Heart right ventricle (tissue), 16 donors: Measurements from ENCODE around the gene GOLGA8A. TPM values are rescaled to one million over a fixed set of nuclear protein-coding genes. Genes with fewer than 3 reads are reported as not detected.
A peak's percentile ranks its signal among the peaks of the same experiment; 100 is the strongest.
"Not testable (repeated sequence)": the region's sequence is repeated elsewhere in the genome, so short reads cannot be mapped to it uniquely, and the experiment has no call there.

Experiments used
- ATAC-seq, 8 donors: fragments of 200-7000 bp; cut with Tn5 transposase; one replicate each; pipeline ENCODE4 v1.9.1; 2020; ENCODE audit warnings: mild to moderate bottlenecking in 8 of 8, moderate library complexity in 8 of 8, moderate number of reproducible peaks in 1 of 8
- DNase-seq, 2 donors: peaks; one replicate each; pipeline ENCODE4 v3.0.0-alpha.2; 2020
- H3K27ac ChIP-seq, 10 donors: fragments of 200-600 bp; sonication (generic) in 2 of 10; one replicate each; pipeline versions ENCODE4 v1.5.0 to v1.8.0; 2020 to 2022; ENCODE audit warnings: mild to moderate bottlenecking in 3 of 10
- H3K27me3 ChIP-seq, 7 donors: fragments of 200-600 bp; one replicate each; pipeline ENCODE4 v1.8.0; 2021 to 2022; ENCODE audit warnings: mild to moderate bottlenecking in 2 of 7
- H3K36me3 ChIP-seq, 9 donors: fragments of 200-600 bp; sonication (generic) in 1 of 9; one replicate each; pipeline versions ENCODE4 v1.5.0 to v1.8.0; 2020 to 2022; ENCODE audit warnings: mild to moderate bottlenecking in 2 of 9
- H3K4me1 ChIP-seq, 9 donors: fragments of 200-600 bp; sonication (generic) in 1 of 9; one replicate each; pipeline versions ENCODE4 v1.5.0 to v1.8.0; 2020 to 2022; ENCODE audit warnings: mild to moderate bottlenecking in 4 of 9
- H3K4me3 ChIP-seq, 10 donors: fragments of 200-600 bp; sonication (generic) in 2 of 10; one replicate each; pipeline versions ENCODE4 v1.5.0 to v1.8.0; 2020 to 2022; ENCODE audit warnings: mild to moderate bottlenecking in 7 of 10, moderate library complexity in 2 of 10
- H3K9me3 ChIP-seq, 11 donors: fragments of 200-600 bp in 10 of 11; sonication (generic) in 2 of 11; one replicate each; pipeline versions ENCODE4 v1.5.0 to v1.8.0; 2013 to 2022; ENCODE audit warnings: mild to moderate bottlenecking in 2 of 11, control low read depth in 1 of 11, moderate library complexity in 1 of 11
- WGBS, 2 donors: extraction: QIAGEN DNeasy Blood & Tissue Kit; methylation state at CpG; one replicate each; pipeline ENCODE4 v1.1.7; 2013; ENCODE audit warnings: inconsistent platforms in 1 of 2; 5-methylcytosine and 5-hydroxymethylcytosine counted together
- intact Hi-C, 10 donors: fragments of 100-400 bp; cut with DNase I; formaldehyde crosslinking; loops; one replicate each; pipeline versions ENCODE4 v1.11.1 to v1.14.2; 2022
- polyA plus RNA-seq, 2 donors: library from polyadenylated mRNA; stranded (reverse); fragments of 200-250 nt; gene quantifications; one replicate each; pipeline ENCODE4 v1.2.3, GENCODE V29; 2013
- total RNA-seq, 10 donors: library from RNA; stranded (reverse); fragmentation: NEBNext Ultra II Directional in 3 of 10; extraction: Animal tissue kit (Norgen Biotek cat#: 25700) in 3 of 10; gene quantifications; one replicate each; pipeline versions ENCODE4 v1.2.1 to v1.2.4, GENCODE V29; 2021 to 2023
- donor health status: Arrhythmogenic right ventricular cardiomyopathy.
- donor health status: ischemic (EF 13 %, LVEDD 7.1; RV severe dilation, severe dysfunction).
- donor health status: healthy with polysubstance abuse.
- donor health status: DM: no; HTN: yes; CAD: no.
- donor health status: DM: no; HTN: no; CAD: no.
- donor health status: ischemic (EF 25% LVEDD 6.9; RV normal size, moderate dysfunction).
- donor health status: ischemic (EF 25% LVEDD 5.7; RV mildly dilated, moderate dysfunction).
- donor health status: healthy.
- donor health status: DM: yes; HTN: yes; CAD: no.
- donor health status: Ischemic cardiomyopathy.
- donor health status: ischemic (EF 35%, LVEDD 5.7; RV mildly dilated, moderate dysfunction).
- donor health status: nonischemic (EF 11% LVEDD 7.7; RV severe dilation, severe dysfunction).
- donor health status: DM: yes; HTN: yes; CAD: no.
- donor health status: PGD.
- donor health status: ischemic (EF 29% LVEDD 5.4; RV normal size, mild dysfunction).
- donor health status: nonischemic (EF 23%, LVEDD 6.1; RV moderate dilation, normal function).

The GOLGA8A gene
- total and polyA plus RNA-seq, 12 donors = 4.4 to 67.0 (median 11.5) TPM

GRCh38 chr15:34418435-34418834 lies 19.2 kb downstream of the GOLGA8A start:
- ATAC-seq, H3K27ac ChIP-seq: not testable (repeated sequence)
- 77 to 92% methylated on average over 8 of the region's 8 CpGs for WGBS, 2 donors

GRCh38 chr15:34409511-34409910 lies 28.1 kb downstream of the GOLGA8A start:
- H3K27me3 ChIP-seq, H3K4me3 ChIP-seq, intact Hi-C loops, DNase-seq, H3K9me3 ChIP-seq, H3K27ac ChIP-seq, H3K4me1 ChIP-seq, H3K36me3 ChIP-seq: not testable (repeated sequence)
- peak in 1 of 8 donors; percentile 66 for ATAC-seq
- WGBS, 2 donors = 97 to 100% methylated on average over 7 to 10 of the region's 19 CpGs

More at GRCh38 chr15:34418435-34418834, 19.2 kb downstream of the GOLGA8A start:
- H3K4me3 ChIP-seq, H3K36me3 ChIP-seq, H3K9me3 ChIP-seq, intact Hi-C loops, DNase-seq, H3K4me1 ChIP-seq, H3K27me3 ChIP-seq: not testable (repeated sequence)

- H3K27ac ChIP-seq, intact Hi-C loops, H3K4me1 ChIP-seq, H3K27me3 ChIP-seq, DNase-seq, ATAC-seq, H3K36me3 ChIP-seq, H3K4me3 ChIP-seq, H3K9me3 ChIP-seq: not testable (repeated sequence)
- 43 to 69% methylated on average over 2 to 3 of the region's 10 CpGs for WGBS, 2 donors
These were observed 28.6 kb downstream of the GOLGA8A start for GRCh38 chr15:34408973-34409372.

GRCh38 chr15:34403899-34404298 lies 33.7 kb downstream of the GOLGA8A start:
- ATAC-seq, intact Hi-C loops, H3K4me1 ChIP-seq, H3K36me3 ChIP-seq, H3K27me3 ChIP-seq, DNase-seq, H3K27ac ChIP-seq, H3K9me3 ChIP-seq, H3K4me3 ChIP-seq: not testable (repeated sequence)
- no CpG with 5 or more reads among the region's 3 CpGs for WGBS, 2 donors

- H3K36me3 ChIP-seq, H3K9me3 ChIP-seq, ATAC-seq, DNase-seq, H3K4me3 ChIP-seq, H3K27ac ChIP-seq, H3K4me1 ChIP-seq, H3K27me3 ChIP-seq, intact Hi-C loops: not testable (repeated sequence)
- 95 to 96% methylated on average over 1 of the region's 4 CpGs for WGBS, 2 donors
These were observed 34.4 kb downstream of the GOLGA8A start for GRCh38 chr15:34403160-34403598.

GRCh38 chr15:34397637-34398259 lies 39.9 kb downstream of the GOLGA8A start:
- H3K9me3 ChIP-seq, H3K36me3 ChIP-seq, DNase-seq, H3K27me3 ChIP-seq, H3K4me3 ChIP-seq, intact Hi-C loops, H3K4me1 ChIP-seq, H3K27ac ChIP-seq, ATAC-seq: not testable (repeated sequence)
- 85 to 91% methylated on average over 2 to 3 of the region's 6 CpGs for WGBS, 2 donors

GRCh38 chr15:34392981-34393380 lies 44.6 kb downstream of the GOLGA8A start:
- DNase-seq, H3K9me3 ChIP-seq: not testable (repeated sequence)

GRCh38 chr15:34389594-34390086 lies 48.0 kb downstream of the GOLGA8A start:
- H3K36me3 ChIP-seq, DNase-seq, H3K4me3 ChIP-seq, ATAC-seq, H3K9me3 ChIP-seq, H3K27ac ChIP-seq, intact Hi-C loops, H3K27me3 ChIP-seq, H3K4me1 ChIP-seq: not testable (repeated sequence)
- no CpG with 5 or more reads among the region's 16 CpGs for WGBS, 2 donors

More at GRCh38 chr15:34392981-34393380, 44.6 kb downstream of the GOLGA8A start:
- ATAC-seq, H3K27me3 ChIP-seq, H3K36me3 ChIP-seq, H3K27ac ChIP-seq, H3K4me3 ChIP-seq, intact Hi-C loops, H3K4me1 ChIP-seq: not testable (repeated sequence)
- WGBS, 2 donors = 100% methylated on average over 1 of the region's 2 CpGs; no CpG with 5 or more reads in 1 of the 2 donors

Other genes starting within 250 kb of the GOLGA8A start
- 10 to 100 TPM; 11.5 to 20.2 (median 17.4) TPM for gene KATNBL1, start 227.7 kb downstream of the GOLGA8A start, total RNA-seq
- 10 to 100 TPM; 10.6 to 41.6 TPM for gene KATNBL1, start 227.7 kb downstream of the GOLGA8A start, polyA plus RNA-seq
- gene EMC4, start 212.8 kb downstream of the GOLGA8A start, total RNA-seq = 100 to 1,000 TPM in 1 of 10 donors, 10 to 100 TPM in 9; 67.9 to 107 (median 80.9) TPM
- gene EMC4, start 212.8 kb downstream of the GOLGA8A start, polyA plus RNA-seq = 100 to 1,000 TPM; 143 to 152 TPM
- gene SLC12A6, start 100.0 kb downstream of the GOLGA8A start, total RNA-seq = 10 to 100 TPM; 20.0 to 33.6 (median 26.0) TPM
- 1 to 10 TPM; 3.4 to 8.7 TPM for gene SLC12A6, start 100.0 kb downstream of the GOLGA8A start, polyA plus RNA-seq
- gene NOP10, start 94.7 kb downstream of the GOLGA8A start, total RNA-seq = 100 to 1,000 TPM in 9 of 10 donors, 10 to 100 TPM in 1; 92.3 to 159 (median 119) TPM
- gene NOP10, start 94.7 kb downstream of the GOLGA8A start, polyA plus RNA-seq = 100 to 1,000 TPM; 101 to 410 TPM
- not detected for gene NUTM1, start 94.5 kb downstream of the GOLGA8A start, total RNA-seq
- gene NUTM1, start 94.5 kb downstream of the GOLGA8A start, polyA plus RNA-seq = under 1 TPM in 1 of 2 donors, not detected in 1; under 0.01 TPM
- gene LPCAT4, start 70.6 kb downstream of the GOLGA8A start, total RNA-seq = 100 to 1,000 TPM in 1 of 10 donors, 10 to 100 TPM in 9; 22.8 to 110 (median 50.6) TPM
- 10 to 100 TPM; 15.1 to 95.8 TPM for gene LPCAT4, start 70.6 kb downstream of the GOLGA8A start, polyA plus RNA-seq
- 10 to 100 TPM; 10.7 to 36.6 (median 21.4) TPM for gene GOLGA8B, start 145.8 kb upstream of the GOLGA8A start, total RNA-seq
- gene GOLGA8B, start 145.8 kb upstream of the GOLGA8A start, polyA plus RNA-seq = 10 to 100 TPM in 1 of 2 donors, 1 to 10 TPM in 1; 4.0 to 80.6 TPM